ENCODE measurements around the gene KCTD16.

Gene KCTD16

DNA sequence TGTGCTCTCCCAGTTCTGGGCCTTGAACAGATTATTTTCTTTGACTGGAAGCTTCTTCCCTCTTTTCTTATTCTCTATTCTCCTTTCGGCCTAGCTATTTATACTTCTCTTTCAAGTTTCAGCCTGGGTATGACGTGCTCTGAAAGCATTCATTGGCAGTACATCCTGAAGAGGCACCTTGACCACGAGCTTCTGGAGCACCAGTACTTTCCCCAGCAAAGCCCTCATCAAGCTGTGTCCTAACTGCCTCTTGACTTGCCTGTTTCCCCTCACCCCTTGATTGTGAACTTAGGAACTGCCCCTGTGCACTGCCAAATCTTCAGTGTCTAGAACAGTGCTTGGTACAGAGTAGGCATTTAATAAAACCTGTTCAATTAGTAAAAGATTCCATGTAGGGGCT is 154.9 kb downstream of the KCTD16 start:
- TF ChIP-seq OSR1 (CRISPR knock-in tag; IDR thresholded peaks at IDR 0.05) (no peak), ARNTL (CRISPR knock-in tag; IDR thresholded peaks at IDR 0.05; ENCODE audit: borderline replicate concordance, low read depth) (no peak), ZNF565 (CRISPR knock-in tag; conservative IDR thresholded peaks at IDR 0.05; ENCODE audit: low read depth) (no peak), PPARA (CRISPR knock-in tag; IDR thresholded peaks at IDR 0.05; ENCODE audit: borderline replicate concordance) (no peak), TCF4 (CRISPR knock-in tag; IDR thresholded peaks at IDR 0.05; ENCODE audit: borderline replicate concordance) (no peak), CSDC2 (CRISPR knock-in tag; IDR thresholded peaks at IDR 0.05) (no peak)
- TF ChIP-seq, protein P1, sequence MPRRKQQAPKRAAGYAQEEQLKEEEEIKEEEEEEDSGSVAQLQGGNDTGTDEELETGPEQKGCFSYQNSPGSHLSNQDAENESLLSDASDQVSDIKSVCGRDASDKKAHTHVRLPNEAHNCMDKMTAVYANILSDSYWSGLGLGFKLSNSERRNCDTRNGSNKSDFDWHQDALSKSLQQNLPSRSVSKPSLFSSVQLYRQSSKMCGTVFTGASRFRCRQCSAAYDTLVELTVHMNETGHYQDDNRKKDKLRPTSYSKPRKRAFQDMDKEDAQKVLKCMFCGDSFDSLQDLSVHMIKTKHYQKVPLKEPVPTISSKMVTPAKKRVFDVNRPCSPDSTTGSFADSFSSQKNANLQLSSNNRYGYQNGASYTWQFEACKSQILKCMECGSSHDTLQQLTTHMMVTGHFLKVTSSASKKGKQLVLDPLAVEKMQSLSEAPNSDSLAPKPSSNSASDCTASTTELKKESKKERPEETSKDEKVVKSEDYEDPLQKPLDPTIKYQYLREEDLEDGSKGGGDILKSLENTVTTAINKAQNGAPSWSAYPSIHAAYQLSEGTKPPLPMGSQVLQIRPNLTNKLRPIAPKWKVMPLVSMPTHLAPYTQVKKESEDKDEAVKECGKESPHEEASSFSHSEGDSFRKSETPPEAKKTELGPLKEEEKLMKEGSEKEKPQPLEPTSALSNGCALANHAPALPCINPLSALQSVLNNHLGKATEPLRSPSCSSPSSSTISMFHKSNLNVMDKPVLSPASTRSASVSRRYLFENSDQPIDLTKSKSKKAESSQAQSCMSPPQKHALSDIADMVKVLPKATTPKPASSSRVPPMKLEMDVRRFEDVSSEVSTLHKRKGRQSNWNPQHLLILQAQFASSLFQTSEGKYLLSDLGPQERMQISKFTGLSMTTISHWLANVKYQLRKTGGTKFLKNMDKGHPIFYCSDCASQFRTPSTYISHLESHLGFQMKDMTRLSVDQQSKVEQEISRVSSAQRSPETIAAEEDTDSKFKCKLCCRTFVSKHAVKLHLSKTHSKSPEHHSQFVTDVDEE (CRISPR knock-in tag; IDR thresholded peaks at IDR 0.05): no peak
- ATAC-seq: no peak

DNA sequence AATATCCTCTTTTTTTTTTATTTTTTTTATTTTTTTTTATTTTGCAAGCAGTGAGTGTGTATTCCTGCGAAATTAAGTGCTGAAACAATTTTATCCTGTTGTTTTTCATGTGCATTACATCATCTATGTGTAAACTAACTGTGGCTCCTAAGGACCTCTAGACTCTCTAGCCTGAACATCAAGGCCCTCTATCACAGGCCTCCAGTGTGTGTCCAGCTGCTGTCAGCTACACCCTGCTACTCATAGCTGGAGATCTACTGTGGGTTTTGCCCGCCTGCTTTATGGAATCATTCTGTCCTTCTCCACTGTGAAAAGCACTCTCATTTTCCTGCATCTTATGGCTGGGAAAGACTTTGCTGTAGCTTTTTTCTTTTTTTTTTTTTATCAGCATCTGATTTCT is 157.8 kb downstream of the KCTD16 start:
- ATAC-seq: no peak
- TF ChIP-seq BACH2 (CRISPR knock-in tag; IDR thresholded peaks at IDR 0.05; ENCODE audit: borderline replicate concordance): no peak
- TF ChIP-seq GLIS3 (CRISPR knock-in tag; IDR thresholded peaks at IDR 0.05): no peak
- TF ChIP-seq ZFP3 (CRISPR knock-in tag; IDR thresholded peaks at IDR 0.05): no peak
- no peak for TF ChIP-seq ESRRG (CRISPR knock-in tag; IDR thresholded peaks at IDR 0.05)
- TF ChIP-seq TCF4 (CRISPR knock-in tag; IDR thresholded peaks at IDR 0.05; ENCODE audit: borderline replicate concordance): no peak
- no peak for TF ChIP-seq SNAI2 (CRISPR knock-in tag; IDR thresholded peaks at IDR 0.05)
- no peak for TF ChIP-seq ZNF565 (CRISPR knock-in tag; conservative IDR thresholded peaks at IDR 0.05; ENCODE audit: low read depth)
- TF ChIP-seq, protein P2, sequence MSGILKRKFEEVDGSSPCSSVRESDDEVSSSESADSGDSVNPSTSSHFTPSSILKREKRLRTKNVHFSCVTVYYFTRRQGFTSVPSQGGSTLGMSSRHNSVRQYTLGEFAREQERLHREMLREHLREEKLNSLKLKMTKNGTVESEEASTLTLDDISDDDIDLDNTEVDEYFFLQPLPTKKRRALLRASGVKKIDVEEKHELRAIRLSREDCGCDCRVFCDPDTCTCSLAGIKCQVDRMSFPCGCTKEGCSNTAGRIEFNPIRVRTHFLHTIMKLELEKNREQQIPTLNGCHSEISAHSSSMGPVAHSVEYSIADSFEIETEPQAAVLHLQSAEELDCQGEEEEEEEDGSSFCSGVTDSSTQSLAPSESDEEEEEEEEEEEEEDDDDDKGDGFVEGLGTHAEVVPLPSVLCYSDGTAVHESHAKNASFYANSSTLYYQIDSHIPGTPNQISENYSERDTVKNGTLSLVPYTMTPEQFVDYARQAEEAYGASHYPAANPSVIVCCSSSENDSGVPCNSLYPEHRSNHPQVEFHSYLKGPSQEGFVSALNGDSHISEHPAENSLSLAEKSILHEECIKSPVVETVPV (CRISPR knock-in tag; IDR thresholded peaks at IDR 0.05): no peak
- no peak for TF ChIP-seq ZNF8 (CRISPR knock-in tag; IDR thresholded peaks at IDR 0.05)
- TF ChIP-seq, protein P1 (CRISPR knock-in tag; IDR thresholded peaks at IDR 0.05): no peak
- no peak for TF ChIP-seq ZC3H10 (CRISPR knock-in tag; IDR thresholded peaks at IDR 0.05)
- no peak for TF ChIP-seq TOX (CRISPR knock-in tag; IDR thresholded peaks at IDR 0.05; ENCODE audit: borderline replicate concordance)
- TF ChIP-seq OSR1 (CRISPR knock-in tag; IDR thresholded peaks at IDR 0.05): no peak
- TF ChIP-seq ZFP30 (CRISPR knock-in tag; IDR thresholded peaks at IDR 0.05): no peak
- no peak for TF ChIP-seq PPARA (CRISPR knock-in tag; IDR thresholded peaks at IDR 0.05; ENCODE audit: borderline replicate concordance)
- no peak for TF ChIP-seq ISL1 (CRISPR knock-in tag; IDR thresholded peaks at IDR 0.05)
- no peak for TF ChIP-seq RARB (CRISPR knock-in tag; IDR thresholded peaks at IDR 0.05)
- TF ChIP-seq, protein P3, sequence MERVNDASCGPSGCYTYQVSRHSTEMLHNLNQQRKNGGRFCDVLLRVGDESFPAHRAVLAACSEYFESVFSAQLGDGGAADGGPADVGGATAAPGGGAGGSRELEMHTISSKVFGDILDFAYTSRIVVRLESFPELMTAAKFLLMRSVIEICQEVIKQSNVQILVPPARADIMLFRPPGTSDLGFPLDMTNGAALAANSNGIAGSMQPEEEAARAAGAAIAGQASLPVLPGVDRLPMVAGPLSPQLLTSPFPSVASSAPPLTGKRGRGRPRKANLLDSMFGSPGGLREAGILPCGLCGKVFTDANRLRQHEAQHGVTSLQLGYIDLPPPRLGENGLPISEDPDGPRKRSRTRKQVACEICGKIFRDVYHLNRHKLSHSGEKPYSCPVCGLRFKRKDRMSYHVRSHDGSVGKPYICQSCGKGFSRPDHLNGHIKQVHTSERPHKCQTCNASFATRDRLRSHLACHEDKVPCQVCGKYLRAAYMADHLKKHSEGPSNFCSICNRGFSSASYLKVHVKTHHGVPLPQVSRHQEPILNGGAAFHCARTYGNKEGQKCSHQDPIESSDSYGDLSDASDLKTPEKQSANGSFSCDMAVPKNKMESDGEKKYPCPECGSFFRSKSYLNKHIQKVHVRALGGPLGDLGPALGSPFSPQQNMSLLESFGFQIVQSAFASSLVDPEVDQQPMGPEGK (CRISPR knock-in tag; IDR thresholded peaks at IDR 0.05; ENCODE audit: borderline replicate concordance): no peak

DNA sequence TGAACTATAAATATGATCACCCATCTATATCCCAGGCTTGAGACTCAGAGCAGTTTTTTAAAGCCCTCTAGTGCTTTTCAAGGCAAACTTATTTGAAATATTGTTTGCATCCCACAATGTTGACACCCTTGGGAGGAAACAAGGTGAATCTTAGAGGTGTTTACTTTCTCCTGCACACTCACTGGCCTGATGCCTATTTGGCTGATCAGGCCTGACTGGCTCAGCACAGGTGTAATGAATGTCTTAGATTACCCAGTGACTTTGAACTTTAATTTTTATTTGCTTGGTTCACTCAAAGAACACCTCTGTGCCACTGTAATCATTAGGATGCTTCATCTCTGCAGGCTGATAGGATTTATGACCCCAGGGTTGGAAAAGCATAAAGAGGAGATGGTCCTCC is 158.3 kb downstream of the KCTD16 start:
- ATAC-seq: no peak
- no peak for TF ChIP-seq ARNTL (CRISPR knock-in tag; IDR thresholded peaks at IDR 0.05; ENCODE audit: borderline replicate concordance, low read depth)
- no peak for TF ChIP-seq RARB (CRISPR knock-in tag; IDR thresholded peaks at IDR 0.05)
- no peak for TF ChIP-seq TOX (CRISPR knock-in tag; IDR thresholded peaks at IDR 0.05; ENCODE audit: borderline replicate concordance)
- TF ChIP-seq TCF4 (CRISPR knock-in tag; IDR thresholded peaks at IDR 0.05; ENCODE audit: borderline replicate concordance): no peak
- TF ChIP-seq PPARA (CRISPR knock-in tag; IDR thresholded peaks at IDR 0.05; ENCODE audit: borderline replicate concordance): no peak
- no peak for TF ChIP-seq ISL1 (CRISPR knock-in tag; IDR thresholded peaks at IDR 0.05)
- TF ChIP-seq SNAI2 (CRISPR knock-in tag; IDR thresholded peaks at IDR 0.05): no peak
- no peak for TF ChIP-seq GLIS3 (CRISPR knock-in tag; IDR thresholded peaks at IDR 0.05)
- TF ChIP-seq, protein P4, sequence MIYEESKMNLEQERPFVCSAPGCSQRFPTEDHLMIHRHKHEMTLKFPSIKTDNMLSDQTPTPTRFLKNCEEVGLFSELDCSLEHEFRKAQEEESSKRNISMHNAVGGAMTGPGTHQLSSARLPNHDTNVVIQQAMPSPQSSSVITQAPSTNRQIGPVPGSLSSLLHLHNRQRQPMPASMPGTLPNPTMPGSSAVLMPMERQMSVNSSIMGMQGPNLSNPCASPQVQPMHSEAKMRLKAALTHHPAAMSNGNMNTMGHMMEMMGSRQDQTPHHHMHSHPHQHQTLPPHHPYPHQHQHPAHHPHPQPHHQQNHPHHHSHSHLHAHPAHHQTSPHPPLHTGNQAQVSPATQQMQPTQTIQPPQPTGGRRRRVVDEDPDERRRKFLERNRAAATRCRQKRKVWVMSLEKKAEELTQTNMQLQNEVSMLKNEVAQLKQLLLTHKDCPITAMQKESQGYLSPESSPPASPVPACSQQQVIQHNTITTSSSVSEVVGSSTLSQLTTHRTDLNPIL (CRISPR knock-in tag; IDR thresholded peaks at IDR 0.05; ENCODE audit: low read depth): no peak
- no peak for TF ChIP-seq ZFP30 (CRISPR knock-in tag; IDR thresholded peaks at IDR 0.05)
- TF ChIP-seq, protein P2 (CRISPR knock-in tag; IDR thresholded peaks at IDR 0.05): no peak
- no peak for TF ChIP-seq ZFP3 (CRISPR knock-in tag; IDR thresholded peaks at IDR 0.05)
- TF ChIP-seq ESRRG (CRISPR knock-in tag; IDR thresholded peaks at IDR 0.05): no peak
- TF ChIP-seq CSDC2 (CRISPR knock-in tag; IDR thresholded peaks at IDR 0.05): no peak
- no peak for TF ChIP-seq ZC3H10 (CRISPR knock-in tag; IDR thresholded peaks at IDR 0.05)
- TF ChIP-seq ZNF70 (CRISPR knock-in tag; IDR thresholded peaks at IDR 0.05): no peak
- TF ChIP-seq, protein P5, sequence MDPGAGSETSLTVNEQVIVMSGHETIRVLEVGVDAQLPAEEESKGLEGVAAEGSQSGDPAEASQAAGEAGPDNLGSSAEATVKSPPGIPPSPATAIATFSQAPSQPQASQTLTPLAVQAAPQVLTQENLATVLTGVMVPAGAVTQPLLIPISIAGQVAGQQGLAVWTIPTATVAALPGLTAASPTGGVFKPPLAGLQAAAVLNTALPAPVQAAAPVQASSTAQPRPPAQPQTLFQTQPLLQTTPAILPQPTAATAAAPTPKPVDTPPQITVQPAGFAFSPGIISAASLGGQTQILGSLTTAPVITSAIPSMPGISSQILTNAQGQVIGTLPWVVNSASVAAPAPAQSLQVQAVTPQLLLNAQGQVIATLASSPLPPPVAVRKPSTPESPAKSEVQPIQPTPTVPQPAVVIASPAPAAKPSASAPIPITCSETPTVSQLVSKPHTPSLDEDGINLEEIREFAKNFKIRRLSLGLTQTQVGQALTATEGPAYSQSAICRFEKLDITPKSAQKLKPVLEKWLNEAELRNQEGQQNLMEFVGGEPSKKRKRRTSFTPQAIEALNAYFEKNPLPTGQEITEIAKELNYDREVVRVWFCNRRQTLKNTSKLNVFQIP (CRISPR knock-in tag; IDR thresholded peaks at IDR 0.05; ENCODE audit: borderline replicate concordance, low read depth): no peak
- no peak for TF ChIP-seq ZNF8 (CRISPR knock-in tag; IDR thresholded peaks at IDR 0.05)
